Ascending aorta (tissue), 2 donors: Measurements from ENCODE around the gene INAVA. TPM values are rescaled to one million over a fixed set of nuclear protein-coding genes. Genes with fewer than 3 reads are reported as not detected.
"Not testable (repeated sequence)": the region's sequence is repeated elsewhere in the genome, so short reads cannot be mapped to it uniquely, and the experiment has no call there.

Experiments used
- DNase-seq, 2 donors: peaks; one replicate each; pipeline ENCODE4 v3.0.0-alpha.2; 2019; ENCODE audit warnings: low spot score in 2 of 2
- H3K27ac ChIP-seq, 2 donors: fragments of 200-600 bp; sonication (generic); one replicate each; pipeline ENCODE4 v1.5.1; 2016 to 2017; ENCODE audit warnings: mild to moderate bottlenecking in 1 of 2
- H3K27me3 ChIP-seq: fragments of 200-600 bp; sonication (generic); one replicate; pipeline ENCODE4 v1.5.1; 2017
- H3K36me3 ChIP-seq, 2 donors: fragments of 200-600 bp; sonication (generic); one replicate each; pipeline ENCODE4 v1.5.1; 2016
- H3K4me1 ChIP-seq, 2 donors: fragments of 200-600 bp; sonication (generic); one replicate each; pipeline ENCODE4 v1.5.1; 2016 to 2017; ENCODE audit warnings: mild to moderate bottlenecking in 1 of 2
- H3K4me3 ChIP-seq, 2 donors: fragments of 200-600 bp; sonication (generic); one replicate each; pipeline ENCODE4 v1.5.1; 2016 to 2017; ENCODE audit warnings: mild to moderate bottlenecking in 1 of 2
- H3K9me3 ChIP-seq, 2 donors: fragments of 200-600 bp; sonication (generic); one replicate each; pipeline ENCODE4 v1.5.1; 2016
- CTCF ChIP-seq, 3 experiments: fragments of 200-600 bp in 2 of 3; fragments of 450-650 bp in 1 of 3; sonication (generic) in 2 of 3; IDR thresholded peaks; one replicate each; pipeline ENCODE4 v1.5.1; 2016 to 2019; ENCODE audit warnings: antibody characterized with exemption in 3 of 3, mild to moderate bottlenecking in 1 of 3, moderate library complexity in 1 of 3
- intact Hi-C: fragments of 100-400 bp; cut with DNase I; formaldehyde crosslinking; loops from one replicate; pipeline ENCODE4 v1.15.1; 2023
- total RNA-seq: library from RNA; depleted of rRNA; stranded (reverse); fragments of >200 nt; gene quantifications from one replicate; pipeline ENCODE4 v1.1.0, GENCODE V29; 2016

The INAVA gene
- total RNA-seq, 1 donor from 2014 or later: not detected

GRCh38 chr1:200934676-200935245 lies 40.1 kb downstream of the INAVA start:
- DNase-seq: no peak
- Histone ChIP-seq H3K27ac (no peak overlapping the region), H3K4me1 (no peaks in the 10 kb centered on the region), H3K27me3 (no peaks in the 10 kb centered on the region), H3K36me3 (no peaks in the 10 kb centered on the region), H3K9me3 (no peaks in the 10 kb centered on the region), H3K4me3 (no peak overlapping the region)
- TF ChIP-seq CTCF (IDR thresholded peaks at IDR 0.05): no peak
- intact Hi-C loops: no loop called here

GRCh38 chr1:200935286-200935962 lies 40.7 kb downstream of the INAVA start:
- H3K36me3 ChIP-seq, H3K27ac ChIP-seq, H3K27me3 ChIP-seq, DNase-seq, intact Hi-C loops, H3K4me3 ChIP-seq, H3K4me1 ChIP-seq, H3K9me3 ChIP-seq: not testable (repeated sequence)

GRCh38 chr1:200938955-200939354 lies 44.3 kb downstream of the INAVA start:
- H3K36me3 ChIP-seq: no peaks in the 10 kb centered on the region
- no peaks in the 10 kb centered on the region for H3K4me1 ChIP-seq
- H3K9me3 ChIP-seq: peaks cover 0 to 15% of the 10 kb centered on the region in 2 donors
- H3K27ac ChIP-seq: no peak overlapping the region
- no peaks in the 10 kb centered on the region for H3K27me3 ChIP-seq
- H3K4me3 ChIP-seq: no peak overlapping the region
- no peak for DNase-seq
- intact Hi-C loops: no loop called here
- TF ChIP-seq CTCF (IDR thresholded peaks at IDR 0.05): no peak

- no peak for TF ChIP-seq CTCF (IDR thresholded peaks at IDR 0.05)
- Histone ChIP-seq H3K4me1 (no peaks in the 10 kb centered on the region), H3K4me3 (no peak overlapping the region), H3K9me3 (peaks cover 0 to 13% of the 10 kb centered on the region in 2 donors), H3K27ac (no peak overlapping the region), H3K36me3 (no peaks in the 10 kb centered on the region), H3K27me3 (no peaks in the 10 kb centered on the region)
- no peak for DNase-seq
- intact Hi-C loops: no loop called here
These were observed 50.4 kb downstream of the INAVA start for GRCh38 chr1:200945111-200945510.

- Histone ChIP-seq H3K4me1 (no peaks in the 10 kb centered on the region), H3K27me3 (no peaks in the 10 kb centered on the region), H3K9me3 (peaks cover 0 to 1% of the 10 kb centered on the region in 2 donors), H3K36me3 (no peaks in the 10 kb centered on the region), H3K27ac (no peak overlapping the region), H3K4me3 (no peak overlapping the region)
- intact Hi-C loops: no loop called here
- TF ChIP-seq CTCF (IDR thresholded peaks at IDR 0.05): no peak
- DNase-seq: no peak
These were observed 52.4 kb downstream of the INAVA start for GRCh38 chr1:200947059-200947566.

- no peaks in the 10 kb centered on the region for H3K9me3 ChIP-seq
- TF ChIP-seq CTCF (IDR thresholded peaks at IDR 0.05): no peak
- no peaks in the 10 kb centered on the region for H3K36me3 ChIP-seq
- no peaks in the 10 kb centered on the region for H3K27me3 ChIP-seq
- intact Hi-C loops: no loop called here
- no peak overlapping the region for H3K4me3 ChIP-seq
- H3K4me1 ChIP-seq: no peaks in the 10 kb centered on the region
- H3K27ac ChIP-seq: no peak overlapping the region
- DNase-seq: no peak
These were observed 54.9 kb downstream of the INAVA start for GRCh38 chr1:200949626-200950025.
